Forelimb muscle (tissue), 1 donor: ENCODE data around the gene GMPPA. TPM values are rescaled to one million over a fixed set of nuclear protein-coding genes. Genes with fewer than 3 reads are reported as not detected.

ENCODE experiments used
- DNase-seq: peaks from one replicate; pipeline ENCODE4 v3.0.0-alpha.2; 2013; ENCODE audit warnings: low read depth
- polyA plus RNA-seq: library from polyadenylated mRNA; unstranded; fragments of 120-200 nt; gene quantifications from one replicate; pipeline ENCODE4 v1.2.1, GENCODE V29; 2013; ENCODE audit not compliant: insufficient read length

GMPPA gene
- polyA plus RNA-seq = 22.8 TPM

DNA sequence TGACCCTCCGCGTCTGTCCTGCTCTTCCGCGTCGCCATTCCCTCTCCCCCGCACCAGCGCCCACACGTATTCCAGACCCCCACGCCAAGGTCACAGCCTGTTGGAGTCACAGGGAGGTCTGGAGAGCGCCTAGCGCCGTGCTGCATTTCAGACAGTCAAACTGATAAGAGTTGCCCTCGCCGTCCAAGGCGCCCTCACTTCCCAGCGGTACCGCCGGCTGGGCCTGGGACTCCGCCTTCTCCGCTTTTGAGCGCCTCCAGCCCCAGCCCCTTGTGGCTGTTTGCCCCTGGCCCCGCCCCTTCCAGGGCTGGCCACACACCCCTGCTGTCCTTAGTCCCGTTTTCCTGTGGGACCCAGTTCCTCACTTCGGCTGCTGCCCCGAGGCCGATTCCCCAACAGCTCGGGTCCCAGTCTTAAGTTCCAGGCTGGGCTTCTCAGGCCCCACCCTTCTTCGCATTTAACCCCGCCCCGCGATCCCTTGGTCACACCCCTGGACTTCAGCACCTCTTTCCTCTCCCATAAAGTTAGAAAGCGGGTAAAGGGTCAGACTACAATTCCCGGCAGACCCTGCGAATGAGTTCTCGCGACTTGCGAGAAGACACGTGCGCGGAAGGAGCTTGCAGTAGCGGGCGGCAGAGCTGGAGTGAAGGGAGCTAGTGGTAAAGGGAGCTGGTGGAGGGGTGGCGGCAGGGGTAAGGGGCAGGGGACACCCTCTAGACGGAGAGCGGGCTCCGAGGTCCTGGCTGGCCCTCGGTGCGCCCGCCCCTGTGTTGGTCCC, at the start of gene GMPPA:
Gene GMPPA (plus strand): TSS at position 612 of the 778 bp plus-strand sequence. CDS start 1,085 bp downstream, outside the sequence.
- DNase-seq = peak; percentile 97

- DNase-seq = no peak
These were observed 49.1 kb upstream of the GMPPA start for GRCh38 chr2:219449609-219450008.

- no peak for DNase-seq
These were observed 46.9 kb upstream of the GMPPA start for GRCh38 chr2:219451661-219452360.

DNA sequence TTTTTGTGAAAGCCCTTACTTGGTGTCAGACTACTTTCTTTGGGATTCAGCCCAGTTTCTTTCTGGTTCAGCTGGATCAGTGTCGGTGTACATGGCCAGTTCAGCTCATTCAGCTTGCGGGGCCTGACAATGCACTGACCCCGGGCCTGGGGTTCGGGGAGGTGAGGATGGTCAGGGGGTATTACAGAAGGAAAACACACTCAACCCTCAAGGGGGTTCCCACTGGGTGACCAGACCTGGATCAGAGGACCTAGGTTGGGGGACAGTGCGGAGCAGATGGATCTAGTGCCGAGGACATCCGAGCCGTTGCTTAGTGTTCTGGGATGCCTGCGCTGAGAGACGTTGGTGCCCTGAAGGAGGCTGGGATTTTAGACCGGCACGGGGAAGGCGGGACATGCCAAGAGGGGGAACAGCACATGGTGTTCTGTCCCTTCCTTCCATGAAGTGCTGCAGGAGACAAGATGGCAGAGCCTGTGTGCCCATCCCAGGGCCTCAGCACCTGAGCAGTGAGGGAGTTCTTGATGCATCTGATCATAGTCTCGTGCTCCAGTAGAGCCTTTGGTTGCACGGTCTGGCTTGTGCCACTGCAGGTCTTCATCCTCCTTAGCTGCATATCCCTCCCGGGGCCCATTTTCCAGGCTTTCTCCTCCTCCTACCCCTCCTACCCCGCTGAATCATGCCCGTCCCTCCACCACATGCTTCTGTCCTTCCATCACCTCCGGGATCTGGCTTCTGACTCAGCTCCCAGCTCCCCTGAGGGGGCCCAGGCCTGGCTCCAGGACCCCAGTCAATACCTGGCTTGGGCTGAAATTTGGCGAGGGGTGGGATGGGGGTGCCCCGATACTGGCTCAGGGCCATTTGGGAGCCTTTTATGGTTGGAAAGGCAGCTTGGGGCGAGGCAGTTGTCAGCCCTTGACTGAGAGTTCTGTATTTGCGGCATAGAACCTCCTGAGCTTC, 46.1 kb upstream of the GMPPA start:
- DNase-seq = no peak

DNA sequence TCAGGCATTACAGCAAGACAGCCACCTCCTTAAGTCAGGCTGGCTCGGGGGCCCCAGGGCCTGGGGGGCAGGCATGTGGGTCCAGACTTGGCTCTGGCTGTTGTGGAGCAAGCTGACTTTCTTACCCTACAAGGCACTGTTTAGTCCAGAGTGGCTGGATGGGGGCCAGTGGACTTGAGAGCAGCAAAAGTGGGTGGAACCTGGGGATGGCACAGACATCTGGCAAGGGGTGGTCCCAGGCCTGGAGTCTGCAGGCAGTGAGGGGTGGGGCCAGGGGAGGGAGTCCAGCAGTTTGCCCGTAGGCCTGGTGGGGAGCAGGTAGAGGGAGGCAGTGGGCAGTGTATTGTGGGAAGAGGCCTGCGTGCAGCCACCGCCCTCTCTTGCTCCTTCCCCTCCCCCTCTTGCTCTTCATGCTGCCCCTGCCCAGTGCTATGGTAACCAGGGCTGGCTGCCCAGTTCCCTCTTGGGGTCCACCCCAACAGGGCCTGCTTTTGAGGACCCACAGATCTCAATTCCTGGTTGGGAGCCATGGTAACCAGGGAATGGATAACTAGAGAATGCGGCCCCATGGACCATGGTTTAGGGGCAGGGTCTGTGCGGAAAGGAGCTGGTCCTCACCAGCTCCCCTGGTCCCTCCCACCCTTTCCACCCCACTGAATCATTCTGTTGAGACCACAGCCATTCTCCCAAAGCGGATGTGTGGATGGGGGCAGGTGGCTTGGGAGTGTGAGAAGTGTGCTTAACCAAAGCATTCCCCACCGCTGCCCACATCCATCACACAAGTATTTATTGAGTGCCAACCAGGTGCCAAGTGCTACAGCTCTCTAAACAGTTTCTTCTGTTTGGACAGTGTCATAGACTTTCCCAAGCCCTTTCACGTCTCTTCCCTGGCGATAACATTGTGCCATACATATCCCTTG, 44.8 kb upstream of the GMPPA start:
- DNase-seq = no peak

DNA sequence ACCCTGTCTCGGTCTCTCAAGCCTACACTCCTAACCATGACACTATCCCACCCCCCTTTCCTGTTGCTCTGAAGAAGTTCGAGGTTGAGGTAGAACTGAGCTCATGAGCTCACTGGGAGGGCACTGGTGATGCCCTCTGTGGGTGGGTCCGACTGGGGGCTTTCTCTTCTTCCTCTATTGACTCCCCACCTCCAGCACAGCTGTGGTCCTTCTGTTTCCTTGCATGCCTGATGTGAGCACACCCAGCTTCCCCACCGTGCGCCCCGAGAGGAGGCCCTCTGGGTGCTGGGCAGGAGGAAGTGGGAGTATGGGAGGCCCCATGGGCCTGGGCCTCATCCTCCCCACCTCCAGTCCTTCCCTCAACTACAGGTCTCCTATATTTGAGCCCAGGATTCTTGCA, 43.1 kb upstream of the GMPPA start:
- no peak for DNase-seq

GRCh38 chr2:219457784-219458369, 40.8 kb upstream of the GMPPA start:
- DNase-seq = no peak

- no peak for DNase-seq
These were observed 39.7 kb upstream of the GMPPA start for GRCh38 chr2:219458996-219459395.

DNA sequence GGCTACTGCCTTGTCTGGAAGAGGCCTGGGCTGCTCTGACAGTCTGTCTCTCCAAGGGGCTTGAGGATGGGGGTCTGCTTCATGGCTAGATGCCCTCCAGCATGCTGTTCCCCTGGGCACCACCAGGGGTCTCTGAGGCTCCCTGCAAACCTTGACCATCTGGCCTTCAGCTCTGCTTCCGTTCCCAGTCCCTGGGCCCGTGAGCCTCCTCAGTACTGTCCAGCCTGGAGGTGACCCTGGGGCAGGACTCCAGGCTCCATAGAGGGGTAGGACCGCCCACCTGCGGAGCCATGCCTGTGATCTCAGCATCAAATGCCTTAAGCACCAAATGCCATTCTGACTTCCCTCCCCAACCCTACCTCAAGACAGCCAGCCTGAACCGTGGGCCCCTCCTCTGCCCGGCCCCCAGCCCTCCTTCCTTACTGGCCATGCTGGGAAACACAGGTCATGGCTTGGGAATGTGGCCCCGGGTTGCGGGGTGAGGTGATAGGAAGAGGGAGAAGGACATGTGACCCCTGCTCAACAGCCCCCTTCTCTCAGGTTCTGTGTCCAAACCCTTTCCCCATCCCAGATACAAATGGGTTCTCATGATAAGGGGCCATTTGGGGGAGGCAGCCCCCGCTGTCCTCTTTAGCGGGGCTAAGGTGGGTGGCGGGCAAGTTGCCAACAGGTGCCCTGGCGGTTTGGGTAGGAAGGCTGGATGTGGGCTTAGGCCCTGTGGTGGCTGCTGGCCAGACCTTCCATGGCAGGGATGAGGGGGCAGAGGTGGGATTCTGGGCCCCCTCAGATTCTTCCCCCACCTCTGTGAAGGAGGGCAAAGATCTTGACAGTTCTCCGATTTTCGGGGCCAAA, 39.0 kb upstream of the GMPPA start:
- no peak for DNase-seq

- DNase-seq = no peak
These were observed 38.2 kb upstream of the GMPPA start for GRCh38 chr2:219460424-219460926.

- DNase-seq = no peak
These were observed 37.6 kb upstream of the GMPPA start for GRCh38 chr2:219461047-219461514.

GRCh38 chr2:219461669-219462068, 37.0 kb upstream of the GMPPA start:
- DNase-seq = no peak

DNA sequence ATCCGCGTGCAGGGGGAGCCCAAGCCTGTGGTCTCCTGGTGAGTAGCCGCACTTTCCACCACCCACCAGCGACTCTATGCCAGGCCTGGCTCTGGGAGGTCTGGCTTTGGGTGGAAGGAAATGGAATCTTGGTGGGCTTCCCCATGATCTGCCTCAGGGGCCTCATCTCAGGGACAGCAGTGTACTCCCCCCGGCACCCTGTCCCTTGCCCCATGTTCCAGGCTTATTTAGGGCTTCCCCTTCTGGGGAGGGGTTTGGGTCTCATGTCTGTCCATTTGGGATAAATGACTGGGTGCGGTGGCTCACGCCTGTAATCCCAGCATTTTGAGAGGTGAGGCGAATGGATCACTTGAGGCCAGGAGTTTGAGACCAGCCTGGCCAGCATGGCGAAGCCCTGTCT, 36.3 kb upstream of the GMPPA start:
- DNase-seq = no peak

- DNase-seq = no peak
These were observed 34.2 kb upstream of the GMPPA start for GRCh38 chr2:219464286-219465032.

- no peak for DNase-seq
These were observed 32.8 kb upstream of the GMPPA start for GRCh38 chr2:219465659-219466561.

DNA sequence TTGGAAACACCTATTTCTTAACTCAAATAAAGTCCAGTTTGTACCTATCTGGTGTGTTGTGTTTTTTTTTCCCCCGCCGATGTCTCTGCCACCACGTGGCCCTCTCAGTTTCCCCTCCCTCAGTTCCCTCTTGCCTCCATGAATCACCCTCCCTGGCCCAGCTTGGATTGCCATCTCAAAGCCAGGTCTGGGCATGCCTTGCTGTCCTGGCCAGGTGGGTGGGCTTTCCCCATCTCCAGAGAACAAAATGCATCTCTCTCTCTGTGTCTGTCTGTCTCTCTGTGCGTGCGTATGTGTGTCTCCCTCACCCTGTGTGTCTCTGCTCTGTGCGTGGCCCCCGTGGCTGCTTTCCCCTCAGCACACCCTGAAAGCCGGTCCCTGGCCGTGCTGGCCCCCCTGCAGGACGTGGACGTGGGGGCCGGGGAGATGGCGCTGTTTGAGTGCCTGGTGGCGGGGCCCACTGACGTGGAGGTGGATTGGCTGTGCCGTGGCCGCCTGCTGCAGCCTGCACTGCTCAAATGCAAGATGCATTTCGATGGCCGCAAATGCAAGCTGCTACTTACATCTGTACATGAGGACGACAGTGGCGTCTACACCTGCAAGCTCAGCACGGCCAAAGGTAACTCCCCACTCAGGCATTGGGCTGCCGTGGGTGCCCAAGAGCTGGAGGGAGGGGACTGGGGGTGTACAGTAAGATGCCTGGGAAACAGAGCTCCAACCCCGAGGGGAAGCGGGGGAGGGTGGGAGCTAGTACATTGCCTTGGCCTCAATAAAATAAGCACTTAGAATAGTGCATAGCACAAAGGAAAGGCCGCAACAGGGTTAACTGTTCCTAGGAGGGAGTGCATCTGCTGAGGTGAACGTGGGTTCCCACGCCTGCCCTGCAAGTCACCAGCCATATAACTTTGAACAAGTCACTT, 31.6 kb upstream of the GMPPA start:
- DNase-seq = no peak
